Transverse colon (tissue), 4 donors: ENCODE data around the gene PROSER2. TPM values are rescaled to one million over a fixed set of nuclear protein-coding genes. Genes with fewer than 3 reads are reported as not detected.

Experiments used
- DNase-seq: peaks from one replicate; pipeline ENCODE4 v3.0.0-alpha.2; 2019
- H3K27ac ChIP-seq, 4 donors: fragments of 200-600 bp; sonication (generic); 2 replicates each; pipeline ENCODE4 v1.5.1; 2016 to 2018; ENCODE audit warnings: inconsistent platforms in 4 of 4
- H3K27me3 ChIP-seq: fragments of 200-600 bp; sonication (generic); 2 replicates; pipeline ENCODE4 v1.5.1; 2017; ENCODE audit warnings: inconsistent platforms
- H3K36me3 ChIP-seq, 4 donors: fragments of 200-600 bp; sonication (generic); 2 replicates each; pipeline ENCODE4 v1.5.1; 2017 to 2019; ENCODE audit warnings: inconsistent platforms in 4 of 4
- H3K4me1 ChIP-seq, 4 donors: fragments of 200-600 bp; sonication (generic); 2 replicates each; pipeline ENCODE4 v1.5.1; 2017 to 2020; ENCODE audit warnings: inconsistent platforms in 4 of 4
- H3K4me3 ChIP-seq, 4 donors: fragments of 200-600 bp; sonication (generic); 1 replicate in 1 of 4; 2 replicates in 3 of 4; pipeline versions ENCODE4 v1.5.1 to v1.6.1; 2017 to 2019; ENCODE audit warnings: inconsistent platforms in 4 of 4
- H3K9me3 ChIP-seq, 2 donors: fragments of 200-600 bp; sonication (generic); 2 replicates each; pipeline ENCODE4 v1.5.1; 2017 to 2019; ENCODE audit warnings: inconsistent platforms in 2 of 2
- CTCF ChIP-seq, 5 experiments: fragments of 200-600 bp in 3 of 5; fragments of 450-650 bp in 2 of 5; sonication (generic) in 3 of 5; IDR thresholded peaks; 1 replicate in 2 of 5; 2 replicates in 3 of 5; pipeline ENCODE4 v1.5.1; 2016 to 2017; ENCODE audit warnings: antibody characterized with exemption in 5 of 5, inconsistent platforms in 3 of 5, mild to moderate bottlenecking in 2 of 5, moderate library complexity in 1 of 5
- EP300 ChIP-seq: sonication (generic); formaldehyde crosslinking; IDR thresholded peaks from one replicate; pipeline ENCODE4 v1.6.1; 2017; ENCODE audit warnings: antibody characterized with exemption, low read depth
- POLR2A ChIP-seq: fragments of 450-650 bp; IDR thresholded peaks from one replicate; pipeline ENCODE4 v1.6.1; 2016; ENCODE audit warnings: antibody characterized with exemption, mild to moderate bottlenecking, moderate library complexity
- POLR2AphosphoS5 ChIP-seq, 3 donors: sonication (generic); formaldehyde crosslinking; IDR thresholded peaks; one replicate each; pipeline ENCODE4 v1.6.1; 2016; ENCODE audit warnings: antibody characterized with exemption in 3 of 3
- WGBS, 2 donors: methylation state at CpG; one replicate each; pipeline ENCODE4 v1.1.5; 2018; ENCODE audit warnings: low coverage in 1 of 2; 5-methylcytosine and 5-hydroxymethylcytosine counted together
- in situ Hi-C, 4 donors: fragments of 200-750 bp; cut with MboI; loops; one replicate each; pipeline versions ENCODE4 v1.15.0 to v1.15.1; 2017; ENCODE audit warnings: low sequenced_read_pairs in 3 of 4, low pct_ligation_motif_present in 1 of 4, low pct_unique_long_range_greater_than_20kb in 1 of 4
- intact Hi-C: fragments of 100-400 bp; cut with DNase I; formaldehyde crosslinking; loops from one replicate; pipeline ENCODE4 v1.15.1; 2023; ENCODE audit warnings: low total_unique reads
- total RNA-seq, 4 donors: library from RNA; depleted of rRNA; stranded (reverse); fragments of >200 nt; gene quantifications; one replicate each; pipeline ENCODE4 v1.1.0, GENCODE V29; 2016

PROSER2 gene
- total RNA-seq, 4 donors from 2014 or later, result 4.2 to 29.2 (median 6.9) TPM

- H3K27me3 ChIP-seq, result no peaks in the 10 kb centered on the region
- no peaks in the 10 kb centered on the region for H3K4me1 ChIP-seq
- in situ Hi-C loops (no loop called here), intact Hi-C loops (no loop called here)
- H3K4me3 ChIP-seq, result no peak overlapping the region
- no peak overlapping the region for H3K27ac ChIP-seq
- DNase-seq, result peak; percentile 37
- WGBS, 2 donors, result 63 to 87% methylated on average over 2 to 21 of the region's 21 CpGs
- H3K9me3 ChIP-seq, result no peaks in the 10 kb centered on the region
- TF ChIP-seq EP300, result no peak
- TF ChIP-seq POLR2A, result no peak
- H3K36me3 ChIP-seq, result no peaks in the 10 kb centered on the region
Observed at GRCh38 chr10:11881477-11882417, 58.6 kb downstream of the PROSER2 start.

- Histone ChIP-seq H3K36me3 (no peaks in the 10 kb centered on the region), H3K4me1 (no peaks in the 10 kb centered on the region), H3K27ac (no peak overlapping the region), H3K27me3 (no peaks in the 10 kb centered on the region), H3K4me3 (no peak overlapping the region), H3K9me3 (no peaks in the 10 kb centered on the region)
- TF ChIP-seq CTCF (IDR thresholded peaks at IDR 0.05), result no peak
- no peak for TF ChIP-seq POLR2A
- no peak for TF ChIP-seq POLR2AphosphoS5 (IDR thresholded peaks at IDR 0.05)
- TF ChIP-seq EP300, result no peak
- WGBS, 2 donors, result 80 to 83% methylated on average over 4 to 14 of the region's 14 CpGs
- no peak for DNase-seq
- intact Hi-C loops, result no loop called here
- in situ Hi-C loops, result no loop called here
Observed at GRCh38 chr10:11882646-11883375, 59.7 kb downstream of the PROSER2 start.

- Histone ChIP-seq H3K4me3 (no peak overlapping the region), H3K27me3 (no peaks in the 10 kb centered on the region), H3K36me3 (no peaks in the 10 kb centered on the region), H3K4me1 (no peaks in the 10 kb centered on the region), H3K9me3 (no peaks in the 10 kb centered on the region), H3K27ac (no peak overlapping the region)
- 82 to 92% methylated on average over 2 to 7 of the region's 7 CpGs for WGBS, 2 donors
- no peak for DNase-seq
- TF ChIP-seq CTCF (IDR thresholded peaks at IDR 0.05), result no peak
- no peak for TF ChIP-seq POLR2A
- TF ChIP-seq EP300, result no peak
- no peak for TF ChIP-seq POLR2AphosphoS5 (IDR thresholded peaks at IDR 0.05)
- in situ Hi-C loops (no loop called here), intact Hi-C loops (no loop called here)
Observed at GRCh38 chr10:11884706-11885423, 61.7 kb downstream of the PROSER2 start.

- TF ChIP-seq CTCF (IDR thresholded peaks at IDR 0.05) (no peak), POLR2AphosphoS5 (IDR thresholded peaks at IDR 0.05) (no peak), POLR2A (no peak), EP300 (no peak)
- WGBS, 2 donors, result 79 to 86% methylated on average over 3 to 13 of the region's 13 CpGs
- in situ Hi-C loops, result no loop called here
- H3K36me3 ChIP-seq, result no peaks in the 10 kb centered on the region
- no peak for DNase-seq
- intact Hi-C loops, result no loop called here
- H3K4me1 ChIP-seq, result no peaks in the 10 kb centered on the region
- no peak overlapping the region for H3K4me3 ChIP-seq
- no peaks in the 10 kb centered on the region for H3K27me3 ChIP-seq
- H3K9me3 ChIP-seq, result no peaks in the 10 kb centered on the region
- no peak overlapping the region for H3K27ac ChIP-seq
Observed at GRCh38 chr10:11885437-11886137, 62.4 kb downstream of the PROSER2 start.
